Osteoblast (primary cell): ENCODE measurements around the gene PIP5KL1. TPM values are rescaled to one million over a fixed set of nuclear protein-coding genes. Genes with fewer than 3 reads are reported as not detected.

ENCODE experiments used
- DNase-seq: peaks from one replicate; pipeline ENCODE4 v3.0.0; 2011; ENCODE audit warnings: low spot score, mixed read lengths; ENCODE audit not compliant: insufficient read length; ENCODE audit errors: missing footprints
- H2AFZ ChIP-seq: 2 replicates; pipeline ENCODE4 v1.6.0; 2011; ENCODE audit warnings: mild to moderate bottlenecking, low read length
- H3K27ac ChIP-seq: 2 replicates; pipeline ENCODE4 v1.5.1; 2011; ENCODE audit warnings: mild to moderate bottlenecking, low read depth, low read length, moderate library complexity
- H3K27me3 ChIP-seq: 2 replicates; pipeline ENCODE4 v1.6.0; 2012; ENCODE audit warnings: mild to moderate bottlenecking, control low read depth, inconsistent platforms, low read length, moderate library complexity; ENCODE audit not compliant: insufficient read depth
- H3K36me3 ChIP-seq: 2 replicates; pipeline ENCODE4 v1.5.1; 2011; ENCODE audit warnings: mild to moderate bottlenecking, low read length, control low read depth, moderate library complexity; ENCODE audit not compliant: insufficient read depth
- H3K4me1 ChIP-seq: 2 replicates; pipeline ENCODE4 v1.5.1; 2011; ENCODE audit warnings: mild to moderate bottlenecking, low read length, control low read depth, moderate library complexity; ENCODE audit not compliant: insufficient read depth
- H3K4me2 ChIP-seq: 2 replicates; pipeline ENCODE4 v1.6.0; 2011; ENCODE audit warnings: mild to moderate bottlenecking, low read length; ENCODE audit not compliant: insufficient read depth
- H3K4me3 ChIP-seq: fragments of 200-600 bp; sonication (generic); 3 replicates; pipeline ENCODE4 v1.5.1; 2012; ENCODE audit warnings: mild to moderate bottlenecking, low read length, inconsistent platforms; ENCODE audit not compliant: insufficient read depth
- H3K79me2 ChIP-seq: 2 replicates; pipeline ENCODE4 v1.6.0; 2012; ENCODE audit warnings: mild to moderate bottlenecking, low read length, control low read depth, inconsistent platforms; ENCODE audit not compliant: insufficient read depth
- H3K9me3 ChIP-seq: 2 replicates; pipeline ENCODE4 v1.5.1; 2011; ENCODE audit warnings: low read depth, low read length, control low read depth
- H4K20me1 ChIP-seq: 2 replicates; pipeline ENCODE4 v1.6.0; 2012; ENCODE audit warnings: mild to moderate bottlenecking, low read length, control low read depth; ENCODE audit not compliant: insufficient read depth
- CTCF ChIP-seq: IDR thresholded peaks from 2 replicates; pipeline ENCODE4 v1.5.1; 2011; ENCODE audit warnings: mild to moderate bottlenecking, low read depth, low read length, moderate library complexity; ENCODE audit errors: extremely low read depth
- total RNA-seq: library from RNA; depleted of rRNA; stranded (reverse); fragments of >200 nt; gene quantifications from 2 replicates; pipeline ENCODE4 v1.2.3, GENCODE V29; 2012

PIP5KL1 gene
- total RNA-seq, 1 donor = 2.2 TPM

- Histone ChIP-seq H3K27me3 (no peaks in the 10 kb centered on the region), H4K20me1 (peaks cover 47% of the 10 kb centered on the region), H3K27ac (no peak overlapping the region), H3K4me2 (no peak overlapping the region), H3K79me2 (peaks cover 94% of the 10 kb centered on the region), H2AFZ (no peak overlapping the region), H3K36me3 (no peaks in the 10 kb centered on the region), H3K4me3 (no peak overlapping the region), H3K9me3 (no peaks in the 10 kb centered on the region), H3K4me1 (no peaks in the 10 kb centered on the region)
- DNase-seq = no peak
- no peak for TF ChIP-seq CTCF
Measured at GRCh38 chr9:127958728-127959127, 28.2 kb upstream of the PIP5KL1 start.

- Histone ChIP-seq H3K36me3 (no peaks in the 10 kb centered on the region), H3K4me1 (no peaks in the 10 kb centered on the region), H3K4me3 (no peak overlapping the region), H3K9me3 (no peaks in the 10 kb centered on the region), H3K27ac (no peak overlapping the region), H3K4me2 (no peak overlapping the region), H2AFZ (no peak overlapping the region), H3K27me3 (no peaks in the 10 kb centered on the region), H3K79me2 (peaks cover 88% of the 10 kb centered on the region), H4K20me1 (peaks cover 42% of the 10 kb centered on the region)
- DNase-seq = no peak
- TF ChIP-seq CTCF = no peak
Measured at GRCh38 chr9:127955294-127956015, 24.9 kb upstream of the PIP5KL1 start.

- Histone ChIP-seq H3K4me1 (no peaks in the 10 kb centered on the region), H3K9me3 (no peaks in the 10 kb centered on the region), H3K27ac (no peak overlapping the region), H3K36me3 (no peaks in the 10 kb centered on the region), H2AFZ (no peak overlapping the region), H4K20me1 (peaks cover 41% of the 10 kb centered on the region), H3K79me2 (peaks cover 88% of the 10 kb centered on the region), H3K4me2 (no peak overlapping the region), H3K27me3 (no peaks in the 10 kb centered on the region), H3K4me3 (no peak overlapping the region)
- DNase-seq = peak; percentile 76
- TF ChIP-seq CTCF = no peak
Measured at GRCh38 chr9:127954831-127955293, 24.3 kb upstream of the PIP5KL1 start.

- peaks cover 82% of the 10 kb centered on the region for H3K79me2 ChIP-seq
- H3K4me1 ChIP-seq = no peaks in the 10 kb centered on the region
- H3K4me2 ChIP-seq = no peak overlapping the region
- no peak for DNase-seq
- H2AFZ ChIP-seq = no peak overlapping the region
- TF ChIP-seq CTCF = no peak
- H3K36me3 ChIP-seq = no peaks in the 10 kb centered on the region
- no peak overlapping the region for H3K27ac ChIP-seq
- H3K27me3 ChIP-seq = no peaks in the 10 kb centered on the region
- no peaks in the 10 kb centered on the region for H3K9me3 ChIP-seq
- no peak overlapping the region for H3K4me3 ChIP-seq
- peaks cover 37% of the 10 kb centered on the region for H4K20me1 ChIP-seq
Measured at GRCh38 chr9:127953768-127954505, 23.4 kb upstream of the PIP5KL1 start.
